Stimulated activated naive CD4-positive, alpha-beta T cell (primary cell): ENCODE measurements around the gene BCAR3.

Experiments used
- DNase-seq, 6 experiments: peaks; one replicate each; lab custom pipeline; 2025; lab: John Stamatoyannopoulos, UW

Gene BCAR3

GRCh38 chr1:93681101-93681988 is at the start of gene BCAR3:
Gene BCAR3, minus strand, starts transcription at chr1:93681837. Its CDS starts 6,907 bp downstream, at chr1:93674930.
- DNase-seq: no peak

- DNase-seq: no peak
Observed at GRCh38 chr1:93730621-93731020, 49.0 kb upstream of the BCAR3 start.

GRCh38 chr1:93729906-93730305 is 48.3 kb upstream of the BCAR3 start:
- DNase-seq: no peak

GRCh38 chr1:93729502-93729901 is 47.9 kb upstream of the BCAR3 start:
- no peak for DNase-seq

- no peak for DNase-seq
Observed at GRCh38 chr1:93728480-93729131, 47.0 kb upstream of the BCAR3 start.

- DNase-seq: no peak
Observed at GRCh38 chr1:93723733-93724270, 42.2 kb upstream of the BCAR3 start.

- no peak for DNase-seq
Observed at GRCh38 chr1:93723110-93723509, 41.5 kb upstream of the BCAR3 start.

- no peak for DNase-seq
Observed at GRCh38 chr1:93722081-93723031, 40.7 kb upstream of the BCAR3 start.

- DNase-seq: no peak
Observed at GRCh38 chr1:93720956-93721626, 39.5 kb upstream of the BCAR3 start.

GRCh38 chr1:93717640-93718039 is 36.0 kb upstream of the BCAR3 start:
- DNase-seq: no peak

GRCh38 chr1:93716941-93717368 is 35.3 kb upstream of the BCAR3 start:
- DNase-seq: no peak

GRCh38 chr1:93716163-93716562 is 34.5 kb upstream of the BCAR3 start:
- DNase-seq: no peak

GRCh38 chr1:93715529-93716126 is 34.0 kb upstream of the BCAR3 start:
- DNase-seq: no peak

- no peak for DNase-seq
Observed at GRCh38 chr1:93714356-93714755, 32.7 kb upstream of the BCAR3 start.

GRCh38 chr1:93713341-93713740 is 31.7 kb upstream of the BCAR3 start:
- DNase-seq: no peak

- no peak for DNase-seq
Observed at GRCh38 chr1:93712741-93713140, 31.1 kb upstream of the BCAR3 start.

GRCh38 chr1:93710499-93711453 is 29.1 kb upstream of the BCAR3 start:
- no peak for DNase-seq

GRCh38 chr1:93708734-93709481 is 27.3 kb upstream of the BCAR3 start:
- no peak for DNase-seq

- DNase-seq: peak in 1 of 6 experiments; percentile 2
Observed at GRCh38 chr1:93707956-93708355, 26.3 kb upstream of the BCAR3 start.
